OCI-LY1 (cell line): ENCODE measurements around the gene BCL2L13.

Source experiments
- H2AFZ ChIP-seq: fragments of 200-600 bp; sonication (generic), shearing (Covaris generic); 2 replicates; pipeline ENCODE4 v1.6.0; 2014; ENCODE audit warnings: antibody characterized with exemption, mild to moderate bottlenecking, low read length
- H3F3A ChIP-seq: fragments of 200-600 bp; sonication (generic), shearing (Covaris generic); 2 replicates; pipeline ENCODE4 v1.6.0; 2014; ENCODE audit warnings: mild to moderate bottlenecking, antibody characterized with exemption, low read length, moderate library complexity; ENCODE audit not compliant: insufficient read depth
- H3K27ac ChIP-seq: fragments of 200-600 bp; sonication (generic); 2 replicates; pipeline ENCODE4 v1.5.1; 2014; ENCODE audit warnings: low read length, mixed run types, mild to moderate bottlenecking, low read depth; ENCODE audit not compliant: poor library complexity, severe bottlenecking
- H3K27me3 ChIP-seq: fragments of 200-600 bp; sonication (generic); 2 replicates; pipeline ENCODE4 v1.6.0; 2014; ENCODE audit warnings: antibody characterized with exemption, mild to moderate bottlenecking, low read length, moderate library complexity; ENCODE audit not compliant: insufficient read depth
- H3K36me3 ChIP-seq: fragments of 200-600 bp; sonication (generic); 2 replicates; pipeline ENCODE4 v1.6.1; 2014; ENCODE audit warnings: mild to moderate bottlenecking, antibody characterized with exemption, low read length, moderate library complexity, mixed read lengths; ENCODE audit not compliant: insufficient read depth
- H3K4me1 ChIP-seq: fragments of 200-600 bp; sonication (generic); 2 replicates; pipeline ENCODE4 v1.5.1; 2014; ENCODE audit warnings: mild to moderate bottlenecking, low read length, moderate library complexity; ENCODE audit not compliant: insufficient read depth, severe bottlenecking
- H3K4me2 ChIP-seq: fragments of 200-600 bp; sonication (generic), shearing (Covaris generic); 2 replicates; pipeline ENCODE4 v1.6.1; 2014; ENCODE audit warnings: low read length
- H3K4me3 ChIP-seq: fragments of 200-600 bp; sonication (generic); 2 replicates; pipeline ENCODE4 v1.5.1; 2014; ENCODE audit warnings: low read length, low read depth, mild to moderate bottlenecking, mixed read lengths; ENCODE audit not compliant: poor library complexity, severe bottlenecking
- H3K79me2 ChIP-seq: fragments of 200-600 bp; shearing (Covaris generic); 2 replicates; pipeline ENCODE4 v1.6.1; 2016; ENCODE audit warnings: mixed run types, low read length, mixed read lengths; ENCODE audit not compliant: insufficient read depth
- H3K9ac ChIP-seq: fragments of 200-600 bp; sonication (generic), shearing (Covaris generic); 2 replicates; pipeline ENCODE4 v1.6.1; 2014; ENCODE audit warnings: mild to moderate bottlenecking, low read length, mixed read lengths
- H3K9me2 ChIP-seq: fragments of 200-600 bp; sonication (generic), shearing (Covaris generic); 2 replicates; pipeline ENCODE4 v1.6.1; 2014; ENCODE audit warnings: low read depth, mild to moderate bottlenecking, low read length, mixed read lengths
- H3K9me3 ChIP-seq: fragments of 200-600 bp; shearing (Covaris generic); 2 replicates; pipeline ENCODE4 v1.6.1; 2014; ENCODE audit warnings: low read length, mixed read lengths
- H4K20me1 ChIP-seq: fragments of 200-600 bp; sonication (generic), shearing (Covaris generic); 2 replicates; pipeline ENCODE4 v1.6.0; 2016; ENCODE audit warnings: mild to moderate bottlenecking, low read length; ENCODE audit not compliant: insufficient read depth
- CTCF ChIP-seq: fragments of 200-600 bp; sonication (generic), shearing (Covaris generic); IDR thresholded peaks from 2 replicates; pipeline ENCODE4 v1.5.1; 2017; ENCODE audit warnings: mild to moderate bottlenecking, antibody characterized with exemption, low read length, moderate library complexity, mixed read lengths
- EZH2 ChIP-seq: fragments of 200-600 bp; sonication (generic), shearing (Covaris generic); IDR thresholded peaks from 2 replicates; pipeline ENCODE4 v1.8.0; 2017; ENCODE audit warnings: borderline replicate concordance, mixed run types, mild to moderate bottlenecking, antibody characterized with exemption, low read length, moderate library complexity, mixed read lengths

Gene BCL2L13

GRCh38 chr22:17703811-17704210, 65.3 kb downstream of the BCL2L13 start:
- no peaks in the 10 kb centered on the region for H3F3A ChIP-seq
- no peak overlapping the region for H3K4me2 ChIP-seq
- no peak for TF ChIP-seq CTCF
- H3K4me1 ChIP-seq = peaks cover 13% of the 10 kb centered on the region
- no peak overlapping the region for H3K4me3 ChIP-seq
- no peaks in the 10 kb centered on the region for H3K9me2 ChIP-seq
- H3K79me2 ChIP-seq = no peaks in the 10 kb centered on the region
- H2AFZ ChIP-seq = no peak overlapping the region
- no peak overlapping the region for H3K27ac ChIP-seq
- H3K27me3 ChIP-seq = no peaks in the 10 kb centered on the region
- peaks cover 39% of the 10 kb centered on the region for H3K36me3 ChIP-seq
- no peaks in the 10 kb centered on the region for H3K9me3 ChIP-seq
- H4K20me1 ChIP-seq = no peaks in the 10 kb centered on the region
- H3K9ac ChIP-seq = no peak overlapping the region

GRCh38 chr22:17705546-17705945, 67.0 kb downstream of the BCL2L13 start:
- no peak for TF ChIP-seq EZH2
- TF ChIP-seq CTCF = no peak
- no peaks in the 10 kb centered on the region for H3K27me3 ChIP-seq
- H3K9ac ChIP-seq = no peak overlapping the region
- H3K4me1 ChIP-seq = peaks cover 13% of the 10 kb centered on the region
- peak overlapping the region; percentile 64 for H3K27ac ChIP-seq
- peaks cover 31% of the 10 kb centered on the region for H3K36me3 ChIP-seq
- H4K20me1 ChIP-seq = no peaks in the 10 kb centered on the region
- H3K4me3 ChIP-seq = no peak overlapping the region
- H2AFZ ChIP-seq = no peak overlapping the region
- no peaks in the 10 kb centered on the region for H3K9me2 ChIP-seq
- H3K4me2 ChIP-seq = no peak overlapping the region
- no peaks in the 10 kb centered on the region for H3K9me3 ChIP-seq
- no peaks in the 10 kb centered on the region for H3K79me2 ChIP-seq
- H3F3A ChIP-seq = no peaks in the 10 kb centered on the region

- Histone ChIP-seq H3K4me1 (peaks cover 13% of the 10 kb centered on the region), H3K9me3 (no peaks in the 10 kb centered on the region), H3K9me2 (no peaks in the 10 kb centered on the region), H3K4me2 (peak overlapping the region; percentile 34; the same call in 1 of the 2 replicates), H3F3A (no peaks in the 10 kb centered on the region), H3K27me3 (no peaks in the 10 kb centered on the region), H3K27ac (peak overlapping the region; percentile 64), H3K79me2 (no peaks in the 10 kb centered on the region), H4K20me1 (no peaks in the 10 kb centered on the region), H2AFZ (no peak overlapping the region), H3K36me3 (peaks cover 31% of the 10 kb centered on the region), H3K4me3 (peak overlapping the region; percentile 4), H3K9ac (peak overlapping the region; percentile 22; the same call in 1 of the 2 replicates)
- no peak for TF ChIP-seq CTCF
- TF ChIP-seq EZH2 = no peak
Measured at GRCh38 chr22:17705951-17706900, 67.7 kb downstream of the BCL2L13 start.
